ENCODE results near the gene MSLN. TPM values are rescaled to one million over a fixed set of nuclear protein-coding genes. Genes with fewer than 3 reads are reported as not detected.

Gene MSLN
- total RNA-seq (2021; fragmentation: NEBNext Ultra II Directional; extraction: Animal tissue kit (Norgen Biotek cat#: 25700)) = 0.28 TPM in 1 of 2 replicates, not detected in the other
- 0.31 and 0.50 TPM in 2 replicates for polyA plus RNA-seq (2011; rRNA removed)
- 0.37 TPM for polyA plus RNA-seq (2011; cell fraction: cytosol; rRNA removed)
- polyA plus RNA-seq (2011; cell fraction: nucleus; rRNA removed) = 1.5 TPM
- polyA plus RNA-seq (2012, experiment 1 of 2) = 0.24 to 0.56 TPM (median 0.29 TPM) in 3 of 4 replicates, not detected in the other
- 0.18 TPM for polyA plus RNA-seq (2012, experiment 2 of 2)
- 0.51 TPM for polyA plus RNA-seq (2013, experiment 1 of 2)
- 0.18 TPM for polyA plus RNA-seq (2013, experiment 2 of 2)
- 0.44 TPM in 1 of 2 replicates, not detected in the other for polyA minus RNA-seq (2011; rRNA and poly(A)+ RNA removed)
- 1.9 TPM for polyA minus RNA-seq (2011; cell fraction: cytosol; rRNA and poly(A)+ RNA removed)
- 1.6 TPM for polyA minus RNA-seq (2011; cell fraction: nucleus; rRNA and poly(A)+ RNA removed)
- long read RNA-seq, experiment 1 = 0 reads
- long read RNA-seq, experiment 2 = 0 reads

DNA sequence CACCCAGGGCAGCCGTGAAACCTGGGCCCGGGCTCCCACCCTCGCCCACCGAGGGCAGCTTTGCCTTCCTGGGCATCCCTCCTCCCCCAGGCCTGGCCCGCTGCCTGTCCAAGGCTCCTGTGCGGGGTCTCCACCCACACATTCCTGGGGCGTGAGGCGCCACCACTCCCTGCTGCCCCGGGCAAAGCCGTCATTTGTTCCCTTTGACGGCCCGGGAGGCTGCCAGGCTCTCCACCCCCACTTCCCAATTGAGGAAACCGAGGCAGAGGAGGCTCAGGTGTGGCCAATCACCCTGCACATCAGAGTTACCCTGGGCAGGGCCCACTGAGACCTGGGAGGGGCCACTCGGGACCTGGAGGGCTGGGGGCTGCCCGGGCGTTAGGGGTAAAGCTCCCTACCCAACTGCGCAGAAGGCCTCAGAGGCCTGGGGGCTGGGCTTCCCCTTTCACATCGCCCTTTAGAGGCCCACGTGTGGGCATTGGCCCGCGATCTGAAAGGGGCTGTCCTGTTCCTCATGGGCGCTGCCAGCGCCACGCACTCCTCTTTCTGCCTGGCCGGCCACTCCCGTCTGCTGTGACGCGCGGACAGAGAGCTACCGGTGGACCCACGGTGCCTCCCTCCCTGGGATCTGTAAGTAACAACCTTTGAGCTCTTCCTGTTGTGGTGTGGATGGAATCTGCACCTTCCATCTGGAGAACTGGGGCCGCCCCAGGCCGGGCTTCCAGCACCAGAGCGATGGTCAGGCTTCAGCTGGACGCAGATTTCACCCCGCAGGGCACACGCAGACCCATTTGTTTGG lies at the start of gene MSLN:
TSS of gene MSLN (plus strand) at position 190 of the 799 bp plus-strand sequence. CDS start 1,947 bp downstream, outside the sequence.
- TF ChIP-seq SAP30 (IDR thresholded peaks at IDR 0.05; ENCODE audit: insufficient read depth, insufficient replicate concordance, low read length) = no peak
- no peak for TF ChIP-seq RFX5 (IDR thresholded peaks at IDR 0.05; ENCODE audit: borderline replicate concordance, low read depth, low read length)
- TF ChIP-seq TEAD4 (IDR thresholded peaks at IDR 0.05; ENCODE audit: low read depth, low read length) = no peak
- no peak for TF ChIP-seq SIN3A (conservative IDR thresholded peaks at IDR 0.05 in 1 of 2, IDR thresholded peaks at IDR 0.05 in 1 of 2; ENCODE audit: low read depth in 1 of 2, low read length in 2 of 2)
- no peak for TF ChIP-seq PHF8 (conservative IDR thresholded peaks at IDR 0.05; ENCODE audit: low read depth, low read length)
- no peak for TF ChIP-seq CHD2 (IDR thresholded peaks at IDR 0.05; ENCODE audit: low read length)
- no peak for TF ChIP-seq ZNF274 (IDR thresholded peaks at IDR 0.05; ENCODE audit: borderline replicate concordance, extremely low read depth, low read length)
- TF ChIP-seq CEBPB (IDR thresholded peaks at IDR 0.05; ENCODE audit: low read depth, low read length) = no peak
- TF ChIP-seq TAF7 (optimal IDR thresholded peaks at IDR 0.05; ENCODE audit: borderline replicate concordance, low read depth, low read length) = no peak
- H4K8ac ChIP-seq (ENCODE audit: extremely low read depth, insufficient read depth, low read length) = peak within 1 kb of the TSS; percentile 75; the same call in 1 of the 2 replicates
- no peak within 1 kb of the TSS for H2BK12ac ChIP-seq (ENCODE audit: low read depth, low read length)
- H2BK5ac ChIP-seq (ENCODE audit: low read depth, low read length) = no peak within 1 kb of the TSS
- H3K18ac ChIP-seq (ENCODE audit: extremely low read depth, low read length) = no peak within 1 kb of the TSS; the same call in 1 of the 2 replicates
- 0 out of 2 replicates have a peak within 1 kb of the TSS, but pooled peaks have one; percentile 1 for H2AK5ac ChIP-seq (ENCODE audit: low read depth, low read length)
- H2BK20ac ChIP-seq (ENCODE audit: low read length) = no peak within 1 kb of the TSS
- H2AFZ ChIP-seq (ENCODE audit: low read length) = no peak within 1 kb of the TSS
- no peaks in the 10 kb centered on the region for H3K23me2 ChIP-seq (ENCODE audit: low read depth, low read length)
- H4K91ac ChIP-seq (replicated peaks; ENCODE audit: insufficient read length, low read length) = no peak within 1 kb of the TSS
- no peak within 1 kb of the TSS for H4K5ac ChIP-seq (ENCODE audit: insufficient read length, low read depth, low read length)
- CTCF ChIA-PET (ENCODE audit: partially characterized antibody) = interaction anchor here (0.7 to 5.0 kb wide), 15 partner anchors 9 to 66 kb away, joined by 3 to 38 read pairs (median 5); partner anchors contain the start of gene CIAO3
- no peak for DNase-seq (ENCODE audit: low read depth in 1 of 2, low spot score in 2 of 2)
- no peak within 1 kb of the TSS for H2BK120ac ChIP-seq (replicated peaks; ENCODE audit: low read depth, low read length)
- H4K20me1 ChIP-seq (replicated peaks in 1 of 2; ENCODE audit: control insufficient read depth in 1 of 2, insufficient read depth in 2 of 2, low read length in 2 of 2) = no peaks in the 10 kb centered on the region
- H3K27me3 ChIP-seq (replicated peaks in 1 of 4; ENCODE audit: control insufficient read depth in 3 of 4, extremely low read depth in 1 of 4, insufficient read depth in 3 of 4, low read length in 3 of 4) = no peaks in the 10 kb centered on the region
- FAIRE-seq = no peak
- 0 out of 4 replicates have a peak, but pooled peaks cover 0 to 3% of the 10 kb centered on the region in 2 experiments for H3K9me3 ChIP-seq (ENCODE audit: insufficient read depth in 2 of 2, low read depth in 1 of 2, low read length in 1 of 2)
- H3K79me1 ChIP-seq (ENCODE audit: low read depth, low read length) = no peaks in the 10 kb centered on the region
- H3K4me2 ChIP-seq (ENCODE audit: insufficient read depth in 1 of 2, low read depth in 2 of 2, low read length in 2 of 2) = no peak within 1 kb of the TSS
- no peak within 1 kb of the TSS for H3K4ac ChIP-seq (replicated peaks; ENCODE audit: insufficient read length, low read depth, low read length)
- no peak within 1 kb of the TSS for H3K9ac ChIP-seq (replicated peaks in 1 of 4; ENCODE audit: extremely low read depth in 1 of 4, low read depth in 3 of 4, low read length in 3 of 4)
- POLR2A ChIA-PET (ENCODE audit: partially characterized antibody) = interaction anchor here (0.6 to 2.9 kb wide), 10 partner anchors 8 to 176 kb away, joined by 3 to 9 read pairs (median 6); partner anchors contain the start of genes ANTKMT and CIAO3
- no peak within 1 kb of the TSS for H3K4me3 ChIP-seq (ENCODE audit: extremely low read depth in 1 of 4, insufficient read depth in 2 of 4, low read depth in 3 of 4, low read length in 4 of 4)
- no peak within 1 kb of the TSS for H3K56ac ChIP-seq (replicated peaks; ENCODE audit: insufficient read length, low read depth, low read length)
- no peak within 1 kb of the TSS for H3K27ac ChIP-seq (ENCODE audit: low read depth, low read length)
- no peak within 1 kb of the TSS for H3K14ac ChIP-seq (ENCODE audit: insufficient read length)
- no peak within 1 kb of the TSS for H2BK15ac ChIP-seq (ENCODE audit: low read length)
- WGBS, 2 experiments (ENCODE audit: extremely low coverage in 1 of 2, insufficient coverage in 1 of 2, insufficient read length in 1 of 2, insufficient replicate concordance in 2 of 2, low coverage in 1 of 2, low lambda C conversion rate in 2 of 2, missing lambda C conversion rate in 1 of 2) = 89% methylated on average over 36 of the region's 37 CpGs; no CpG with 5 or more reads in 1 of the 2 experiments
- H3K79me2 ChIP-seq (ENCODE audit: control insufficient read depth in 1 of 2, insufficient read depth in 2 of 2, low read length in 2 of 2) = no peaks in the 10 kb centered on the region
- H3K23ac ChIP-seq (ENCODE audit: insufficient read length) = no peak within 1 kb of the TSS
- peaks cover 0 to 2% (median 0%) of the 10 kb centered on the region in 4 experiments; a peak in 1 of 7 replicates for H3K4me1 ChIP-seq (replicated peaks in 1 of 4; ENCODE audit: control insufficient read depth in 3 of 4, insufficient read depth in 4 of 4, low read length in 3 of 4)
- H3K36me3 ChIP-seq (ENCODE audit: control insufficient read depth in 2 of 4, insufficient read depth in 4 of 4, low read length in 3 of 4) = no peaks in the 10 kb centered on the region
